Effector CD8-positive, alpha-beta T cell (primary cell): ENCODE results near the gene MAPKAPK3.

Experiments
- DNase-seq: peaks from one replicate; lab custom pipeline; 2025; lab: John Stamatoyannopoulos, UW

Gene MAPKAPK3

DNA sequence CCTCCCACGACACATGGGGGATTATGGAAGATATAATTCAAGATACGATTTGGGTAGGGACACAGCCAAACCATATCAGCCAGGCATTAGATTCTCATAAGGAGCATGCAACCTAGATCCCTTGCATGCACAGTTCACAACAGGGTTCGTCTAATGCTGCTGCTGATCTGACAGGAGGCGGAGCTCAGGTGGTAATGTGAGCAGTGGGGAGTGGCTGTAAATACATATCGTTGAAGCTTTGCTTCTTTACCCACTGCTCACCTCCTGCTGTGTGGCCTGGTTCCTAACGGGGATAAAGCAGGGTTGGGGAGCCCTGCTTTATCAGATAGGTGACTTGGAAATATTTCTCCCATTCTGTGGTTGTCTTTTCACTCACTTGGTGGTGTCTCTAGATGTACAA, 72.6 kb downstream of the MAPKAPK3 start:
- DNase-seq = no peak

DNA sequence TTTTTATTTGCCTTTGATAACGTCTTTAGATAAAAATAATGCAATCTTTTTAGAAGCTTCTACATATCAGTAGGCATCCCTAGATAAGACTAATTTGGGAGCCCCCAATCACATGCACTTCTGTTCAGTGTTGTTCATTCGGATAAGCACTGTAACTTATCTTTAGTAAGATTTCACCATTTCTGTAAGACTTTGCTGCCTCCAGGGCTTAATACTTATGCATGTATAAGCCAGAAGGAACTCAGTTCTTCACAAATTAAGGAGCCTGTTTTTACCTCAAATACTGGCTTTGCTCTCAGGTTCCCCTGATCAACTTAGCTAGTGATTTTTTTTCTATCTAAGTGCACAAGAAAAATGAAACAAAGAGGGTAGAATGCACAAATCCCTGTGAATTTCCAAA, 78.1 kb downstream of the MAPKAPK3 start:
- no peak for DNase-seq

DNA sequence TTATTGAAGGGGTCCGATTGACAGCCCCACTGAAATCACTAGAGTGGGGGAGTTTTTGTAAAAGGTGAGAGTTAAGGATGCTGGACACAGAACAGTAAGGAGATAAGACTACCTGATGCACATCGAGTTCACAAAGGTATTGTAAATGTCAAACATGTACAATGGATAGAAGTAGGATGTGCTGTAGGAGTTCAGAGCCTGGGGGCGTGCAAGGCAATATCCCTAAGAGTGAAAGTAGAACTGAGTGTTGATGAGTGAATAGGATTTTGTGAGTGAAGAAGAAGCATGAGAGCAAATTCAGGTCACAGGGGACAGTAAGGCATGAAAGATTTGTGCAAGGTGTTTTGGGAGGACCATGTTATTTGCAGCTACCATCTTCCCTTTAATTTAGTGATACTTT, 79.3 kb downstream of the MAPKAPK3 start:
- no peak for DNase-seq

GRCh38 chr3:50698269-50698668, 81.3 kb downstream of the MAPKAPK3 start:
- no peak for DNase-seq
